PC-9 (cell line): Measurements from ENCODE around the gene CPPED1. TPM values are rescaled to one million over a fixed set of nuclear protein-coding genes. Genes with fewer than 3 reads are reported as not detected.

Experiments
- BruUV-seq: library from RNA; stranded (reverse); fragments of 400-500 nt; replicated peaks from 2 replicates; lab custom pipeline; 2021; lab: Mats Ljungman, UMichigan
- CTCF ChIA-PET: fragments of 300-600 bp; sonication (Branson Sonifier 250); formaldehyde crosslinking; loops from one replicate; lab custom pipeline; 2022; ENCODE audit warnings: antibody characterized with exemption; lab: Charles Lee
- POLR2A ChIA-PET: fragments of 300-600 bp; sonication (Branson Sonifier 250); formaldehyde crosslinking; loops from one replicate; lab custom pipeline; 2022; ENCODE audit warnings: antibody characterized with exemption; ENCODE audit not compliant: unreplicated experiment; lab: Charles Lee
- DNase-seq, 2 experiments: peaks; one replicate each; pipeline versions ENCODE4 v3.0.0 to v3.0.0-alpha.2; 2015 to 2022; ENCODE audit warnings: mixed read lengths in 1 of 2
- H2AFZ ChIP-seq: fragments of 200-600 bp; sonication (generic); 2 replicates; pipeline ENCODE4 v1.8.1; 2017; ENCODE audit warnings: antibody characterized with exemption
- H3F3A ChIP-seq: fragments of 200-600 bp; sonication (generic); 2 replicates; pipeline ENCODE4 v1.8.1; 2017; ENCODE audit warnings: antibody characterized with exemption, mild to moderate bottlenecking, low read depth; ENCODE audit not compliant: insufficient read depth
- H3K27ac ChIP-seq: fragments of 200-600 bp; sonication (generic); 2 replicates; pipeline ENCODE4 v1.6.1; 2016; ENCODE audit warnings: mixed run types
- H3K27me3 ChIP-seq: fragments of 200-600 bp; sonication (generic); 2 replicates; pipeline ENCODE4 v1.6.1; 2016; ENCODE audit warnings: low read depth, mixed run types; ENCODE audit not compliant: insufficient read depth
- H3K36me3 ChIP-seq: fragments of 200-600 bp; sonication (generic); 2 replicates; pipeline ENCODE4 v1.6.1; 2016; ENCODE audit warnings: low read depth, mixed run types
- H3K4me1 ChIP-seq: fragments of 200-600 bp; sonication (generic); replicated peaks from 2 replicates; pipeline ENCODE4 v1.6.1; 2016; ENCODE audit warnings: mixed run types; ENCODE audit not compliant: insufficient read depth
- H3K4me2 ChIP-seq: fragments of 200-600 bp; sonication (generic); 2 replicates; pipeline ENCODE4 v1.6.1; 2017; ENCODE audit warnings: mixed run types
- H3K4me3 ChIP-seq: fragments of 200-600 bp; sonication (generic); 2 replicates; pipeline ENCODE4 v1.6.1; 2016; ENCODE audit warnings: mixed run types
- H3K79me2 ChIP-seq: fragments of 200-600 bp; sonication (generic); 2 replicates; pipeline ENCODE4 v1.6.1; 2017; ENCODE audit warnings: low read depth, mixed run types
- H3K9me2 ChIP-seq: fragments of 200-600 bp; sonication (generic); 2 replicates; pipeline ENCODE4 v1.8.1; 2017; ENCODE audit warnings: mild to moderate bottlenecking; ENCODE audit not compliant: insufficient read depth
- H3K9me3 ChIP-seq: fragments of 200-600 bp; sonication (generic); 2 replicates; pipeline ENCODE4 v1.8.1; 2016; ENCODE audit warnings: low read depth; ENCODE audit not compliant: insufficient read depth
- H4K20me1 ChIP-seq: fragments of 200-600 bp; sonication (generic); 2 replicates; pipeline ENCODE4 v1.8.1; 2017; ENCODE audit not compliant: insufficient read depth
- CTCF ChIP-seq: fragments of 200-600 bp; sonication (generic); conservative IDR thresholded peaks from 2 replicates; pipeline ENCODE4 v1.6.1; 2017; ENCODE audit warnings: mixed run types, antibody characterized with exemption, mild to moderate bottlenecking, moderate library complexity
- EZH2 ChIP-seq: fragments of 200-600 bp; sonication (generic); IDR thresholded peaks from 2 replicates; pipeline ENCODE4 v1.8.0; 2017; ENCODE audit warnings: antibody characterized with exemption, low read depth
- intact Hi-C: fragments of 100-400 bp; cut with micrococcal nuclease; formaldehyde crosslinking; loops from one replicate; pipeline ENCODE4 v1.10.0; 2022; ENCODE audit not compliant: unreplicated experiment
- total RNA-seq: library from RNA; stranded (reverse); gene quantifications from 2 replicates; pipeline ENCODE4 v1.2.3, GENCODE V29; 2021

Gene CPPED1
- total RNA-seq, 1 experiment from 2014 or later, result 66.9 TPM

GRCh38 chr16:12674524-12674923 lies 129.2 kb downstream of the CPPED1 start:
- Histone ChIP-seq H3F3A (0 out of 2 replicates have a peak, but pooled peaks cover 4% of the 10 kb centered on the region), H3K4me2 (no peak overlapping the region), H3K9me3 (no peaks in the 10 kb centered on the region), H3K27ac (no peak overlapping the region), H3K27me3 (no peaks in the 10 kb centered on the region), H3K79me2 (no peaks in the 10 kb centered on the region), H3K4me1 (no peaks in the 10 kb centered on the region), H4K20me1 (no peaks in the 10 kb centered on the region), H2AFZ (no peak overlapping the region), H3K4me3 (no peak overlapping the region), H3K36me3 (0 out of 2 replicates have a peak, but pooled peaks cover 3% of the 10 kb centered on the region), H3K9me2 (no peaks in the 10 kb centered on the region)
- ChIA-PET POLR2A (no interaction called here), CTCF (interaction anchor here (0.5 kb wide), 1 partner anchor 58 kb away, joined by 3 read pairs; no protein-coding TSS in a partner anchor)
- intact Hi-C loops, result no loop called here
- TF ChIP-seq CTCF (no peak), EZH2 (no peak)
- no TSS peak for BruUV-seq
- no peak for DNase-seq

- Histone ChIP-seq H3K79me2 (no peaks in the 10 kb centered on the region), H3K36me3 (0 out of 2 replicates have a peak, but pooled peaks cover 3% of the 10 kb centered on the region), H3K4me3 (no peak overlapping the region), H3K27ac (no peak overlapping the region), H3K4me1 (no peaks in the 10 kb centered on the region), H3K9me2 (no peaks in the 10 kb centered on the region), H3F3A (0 out of 2 replicates have a peak, but pooled peaks cover 4% of the 10 kb centered on the region), H3K4me2 (no peak overlapping the region), H2AFZ (no peak overlapping the region), H4K20me1 (no peaks in the 10 kb centered on the region), H3K27me3 (no peaks in the 10 kb centered on the region), H3K9me3 (peaks cover 1% of the 10 kb centered on the region; the same call in 1 of the 2 replicates)
- intact Hi-C loops, result no loop called here
- ChIA-PET CTCF (no interaction called here), POLR2A (no interaction called here)
- DNase-seq, result no peak
- TF ChIP-seq EZH2 (no peak), CTCF (no peak)
- no TSS peak for BruUV-seq
Measured at GRCh38 chr16:12674071-12674470, 129.6 kb downstream of the CPPED1 start.

GRCh38 chr16:12673466-12673865 lies 130.2 kb downstream of the CPPED1 start:
- H3K9me3 ChIP-seq, result peaks cover 6% of the 10 kb centered on the region; the same call in 1 of the 2 replicates
- H3K27me3 ChIP-seq, result no peaks in the 10 kb centered on the region
- no peak overlapping the region for H3K4me2 ChIP-seq
- no TSS peak for BruUV-seq
- ChIA-PET POLR2A (no interaction called here), CTCF (no interaction called here)
- no peak for DNase-seq
- no peak overlapping the region for H3K27ac ChIP-seq
- H3K4me3 ChIP-seq, result no peak overlapping the region
- H3F3A ChIP-seq, result 0 out of 2 replicates have a peak, but pooled peaks cover 4% of the 10 kb centered on the region
- H3K36me3 ChIP-seq, result 0 out of 2 replicates have a peak, but pooled peaks cover 3% of the 10 kb centered on the region
- H3K4me1 ChIP-seq, result no peaks in the 10 kb centered on the region
- intact Hi-C loops, result no loop called here
- no peaks in the 10 kb centered on the region for H4K20me1 ChIP-seq
- TF ChIP-seq CTCF, result no peak
- no peak for TF ChIP-seq EZH2
- H3K79me2 ChIP-seq, result no peaks in the 10 kb centered on the region
- no peak overlapping the region for H2AFZ ChIP-seq
- H3K9me2 ChIP-seq, result no peaks in the 10 kb centered on the region
